Activated CD4-positive, alpha-beta T cell treated with anti-CD3 and anti-CD28 coated beads for 4 hours (primary cell): Measurements from ENCODE around the gene ENPP6.

ENCODE experiments used
- DNase-seq, 2 donors: peaks; one replicate each; pipeline ENCODE4 v3.0.0-alpha.2; 2020

Gene ENPP6

GRCh38 chr4:184217634-184218033 is at the start of gene ENPP6:
Gene ENPP6, minus strand, starts transcription at chr4:184217873. Its CDS starts 54 bp downstream, at chr4:184217819.
- no peak for DNase-seq

GRCh38 chr4:184267206-184267608 is 49.5 kb upstream of the ENPP6 start:
- DNase-seq = no peak

GRCh38 chr4:184265546-184266351 is 48.1 kb upstream of the ENPP6 start:
- DNase-seq = no peak

- DNase-seq = peak; percentile 93 to 96
These were observed 46.4 kb upstream of the ENPP6 start for GRCh38 chr4:184263910-184264732.

- DNase-seq = no peak
These were observed 45.8 kb upstream of the ENPP6 start for GRCh38 chr4:184263461-184263860.

GRCh38 chr4:184262901-184263300 is 45.2 kb upstream of the ENPP6 start:
- no peak for DNase-seq

GRCh38 chr4:184261246-184261645 is 43.6 kb upstream of the ENPP6 start:
- DNase-seq = no peak

GRCh38 chr4:184259866-184260265 is 42.2 kb upstream of the ENPP6 start:
- DNase-seq = no peak

- DNase-seq = no peak
These were observed 41.4 kb upstream of the ENPP6 start for GRCh38 chr4:184259081-184259480.

GRCh38 chr4:184255871-184256642 is 38.4 kb upstream of the ENPP6 start:
- no peak for DNase-seq

GRCh38 chr4:184255361-184255760 is 37.7 kb upstream of the ENPP6 start:
- no peak for DNase-seq

GRCh38 chr4:184253072-184253420 is 35.4 kb upstream of the ENPP6 start:
- DNase-seq = no peak

GRCh38 chr4:184252136-184253071 is 34.7 kb upstream of the ENPP6 start:
- no peak for DNase-seq

GRCh38 chr4:184251670-184251980 is 34.0 kb upstream of the ENPP6 start:
- no peak for DNase-seq

- DNase-seq = peak in 1 of 2 donors; percentile 28
These were observed 33.4 kb upstream of the ENPP6 start for GRCh38 chr4:184250795-184251669.

- no peak for DNase-seq
These were observed 30.5 kb upstream of the ENPP6 start for GRCh38 chr4:184248216-184248615.

- no peak for DNase-seq
These were observed 29.7 kb upstream of the ENPP6 start for GRCh38 chr4:184247421-184247820.

- no peak for DNase-seq
These were observed 28.8 kb upstream of the ENPP6 start for GRCh38 chr4:184246426-184246825.

- DNase-seq = no peak
These were observed 20.5 kb upstream of the ENPP6 start for GRCh38 chr4:184238072-184238745.

- DNase-seq = peak; percentile 34 to 57
These were observed 19.9 kb upstream of the ENPP6 start for GRCh38 chr4:184237612-184238011.

GRCh38 chr4:184235526-184235925 is 17.9 kb upstream of the ENPP6 start:
- DNase-seq = no peak
